Astrocyte (in vitro differentiated cells and primary cell): ENCODE measurements around the gene EGFR. TPM values are rescaled to one million over a fixed set of nuclear protein-coding genes. Genes with fewer than 3 reads are reported as not detected.

Source experiments
- DNase-seq: peaks from one replicate; pipeline ENCODE4 v3.0.0-alpha.2; 2010; ENCODE audit warnings: low read depth
- FAIRE-seq: peaks from 2 replicates; lab custom pipeline; 2011; peaks lifted over from hg19 to GRCh38; lab: Jason Lieb, UNC
- H2AFZ ChIP-seq: 2 replicates; pipeline ENCODE4 v1.6.0; 2012; ENCODE audit warnings: low read depth, low read length, inconsistent platforms
- H3K27ac ChIP-seq: 2 replicates; pipeline ENCODE4 v1.5.1; 2011; ENCODE audit warnings: low read depth, low read length, inconsistent platforms
- H3K27me3 ChIP-seq: 2 replicates; pipeline ENCODE4 v1.6.0; 2011; ENCODE audit warnings: low read length, inconsistent platforms; ENCODE audit not compliant: insufficient read depth
- H3K36me3 ChIP-seq: 2 replicates; pipeline ENCODE4 v1.5.1; 2011; ENCODE audit warnings: low read length, inconsistent platforms; ENCODE audit not compliant: insufficient read depth
- H3K4me1 ChIP-seq: 2 replicates; pipeline ENCODE4 v1.5.1; 2011; ENCODE audit warnings: low read length, inconsistent platforms; ENCODE audit not compliant: insufficient read depth
- H3K4me2 ChIP-seq: 2 replicates; pipeline ENCODE4 v1.6.0; 2012; ENCODE audit warnings: low read length, inconsistent platforms
- H3K4me3 ChIP-seq: 2 replicates; pipeline ENCODE4 v1.5.1; 2011; ENCODE audit warnings: low read depth, mild to moderate bottlenecking, low read length, inconsistent platforms; ENCODE audit not compliant: insufficient read depth
- H3K79me2 ChIP-seq: 2 replicates; pipeline ENCODE4 v1.6.0; 2012; ENCODE audit warnings: mild to moderate bottlenecking, low read length, inconsistent platforms; ENCODE audit not compliant: insufficient read depth
- H3K9ac ChIP-seq: 2 replicates; pipeline ENCODE4 v1.6.0; 2012; ENCODE audit warnings: mild to moderate bottlenecking, low read length, inconsistent platforms
- H3K9me3 ChIP-seq: 2 replicates; pipeline ENCODE4 v1.5.1; 2012; ENCODE audit warnings: low read depth, mild to moderate bottlenecking, low read length, inconsistent platforms; ENCODE audit not compliant: insufficient read depth
- H4K20me1 ChIP-seq: 2 replicates; pipeline ENCODE4 v1.6.0; 2012; ENCODE audit warnings: low read length, inconsistent platforms; ENCODE audit not compliant: insufficient read depth
- H3K27ac Mint-ChIP-seq: one replicate; pipeline ENCODE4 v1.8.0; 2021; ENCODE audit warnings: mild to moderate bottlenecking, mixed read lengths; ENCODE audit not compliant: unreplicated experiment
- H3K27me3 Mint-ChIP-seq: one replicate; pipeline ENCODE4 v1.8.0; 2021; ENCODE audit warnings: low read depth, mixed read lengths; ENCODE audit not compliant: unreplicated experiment
- H3K36me3 Mint-ChIP-seq: one replicate; pipeline ENCODE4 v1.8.0; 2021; ENCODE audit warnings: low read depth, mixed read lengths; ENCODE audit not compliant: unreplicated experiment
- H3K4me1 Mint-ChIP-seq: one replicate; pipeline ENCODE4 v1.8.0; 2021; ENCODE audit warnings: low read depth, mixed read lengths; ENCODE audit not compliant: unreplicated experiment
- H3K4me3 Mint-ChIP-seq: one replicate; pipeline ENCODE4 v1.8.0; 2021; ENCODE audit warnings: mild to moderate bottlenecking, moderate library complexity, mixed read lengths; ENCODE audit not compliant: unreplicated experiment
- H3K9me3 Mint-ChIP-seq: one replicate; pipeline ENCODE4 v1.8.0; 2021; ENCODE audit warnings: mild to moderate bottlenecking, mixed read lengths; ENCODE audit not compliant: unreplicated experiment
- EZH2 ChIP-seq: IDR thresholded peaks from 2 replicates; pipeline ENCODE4 v1.6.1; 2012; ENCODE audit warnings: mild to moderate bottlenecking, low read length, inconsistent platforms; ENCODE audit not compliant: insufficient read depth
- total RNA-seq: library from RNA; stranded (reverse); gene quantifications from 2 replicates; pipeline ENCODE4 v1.2.1, GENCODE V29; 2021
- TF ChIP-seq, protein P1 (sequence below): IDR thresholded peaks from 2 replicates; pipeline ENCODE4 v1.5.1; 2011; ENCODE audit warnings: low read depth, mild to moderate bottlenecking, inconsistent platforms, low read length, moderate library complexity; ENCODE audit not compliant: insufficient read depth

Gene EGFR
- total RNA-seq, 1 donor from 2014 or later = 27.3 TPM

DNA sequence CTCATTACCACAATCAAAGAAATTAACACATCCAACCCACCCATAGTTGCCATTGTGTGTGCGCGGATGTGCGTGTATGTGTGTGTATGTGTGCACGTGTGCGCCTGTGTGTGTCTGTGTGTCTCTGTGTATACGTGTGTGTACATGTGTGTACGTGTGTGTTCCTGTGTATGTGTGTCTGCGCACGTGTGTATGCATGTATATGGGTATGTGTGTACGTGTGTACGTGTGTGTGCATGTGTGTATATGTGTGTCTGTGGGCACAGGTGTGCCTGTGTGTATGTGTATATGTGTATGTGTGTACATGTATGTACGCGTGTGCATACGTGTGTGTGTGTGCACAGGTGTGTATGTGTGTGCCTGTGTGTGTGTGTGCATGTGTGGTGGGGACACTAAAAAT, 48.9 kb downstream of the EGFR start:
- no peak overlapping the region for H3K4me2 ChIP-seq
- Mint-ChIP-seq H3K4me1 (peaks cover 57% of the 10 kb centered on the region), H3K27ac (no peak overlapping the region), H3K36me3 (no peaks in the 10 kb centered on the region), H3K27me3 (no peaks in the 10 kb centered on the region), H3K4me3 (no peak overlapping the region), H3K9me3 (no peaks in the 10 kb centered on the region)
- H3K27me3 ChIP-seq = no peaks in the 10 kb centered on the region
- no peak overlapping the region for H3K4me3 ChIP-seq
- H3K9ac ChIP-seq = no peak overlapping the region
- H3K36me3 ChIP-seq = peaks cover 2% of the 10 kb centered on the region
- H3K9me3 ChIP-seq = no peaks in the 10 kb centered on the region
- DNase-seq = no peak
- TF ChIP-seq EZH2 = no peak
- TF ChIP-seq, protein P1, sequence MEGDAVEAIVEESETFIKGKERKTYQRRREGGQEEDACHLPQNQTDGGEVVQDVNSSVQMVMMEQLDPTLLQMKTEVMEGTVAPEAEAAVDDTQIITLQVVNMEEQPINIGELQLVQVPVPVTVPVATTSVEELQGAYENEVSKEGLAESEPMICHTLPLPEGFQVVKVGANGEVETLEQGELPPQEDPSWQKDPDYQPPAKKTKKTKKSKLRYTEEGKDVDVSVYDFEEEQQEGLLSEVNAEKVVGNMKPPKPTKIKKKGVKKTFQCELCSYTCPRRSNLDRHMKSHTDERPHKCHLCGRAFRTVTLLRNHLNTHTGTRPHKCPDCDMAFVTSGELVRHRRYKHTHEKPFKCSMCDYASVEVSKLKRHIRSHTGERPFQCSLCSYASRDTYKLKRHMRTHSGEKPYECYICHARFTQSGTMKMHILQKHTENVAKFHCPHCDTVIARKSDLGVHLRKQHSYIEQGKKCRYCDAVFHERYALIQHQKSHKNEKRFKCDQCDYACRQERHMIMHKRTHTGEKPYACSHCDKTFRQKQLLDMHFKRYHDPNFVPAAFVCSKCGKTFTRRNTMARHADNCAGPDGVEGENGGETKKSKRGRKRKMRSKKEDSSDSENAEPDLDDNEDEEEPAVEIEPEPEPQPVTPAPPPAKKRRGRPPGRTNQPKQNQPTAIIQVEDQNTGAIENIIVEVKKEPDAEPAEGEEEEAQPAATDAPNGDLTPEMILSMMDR = no peak
- peaks cover 51% of the 10 kb centered on the region for H3K4me1 ChIP-seq
- H3K79me2 ChIP-seq = peaks cover 64% of the 10 kb centered on the region
- FAIRE-seq = no peak
- no peaks in the 10 kb centered on the region for H4K20me1 ChIP-seq
- no peak overlapping the region for H3K27ac ChIP-seq
- H2AFZ ChIP-seq = no peak overlapping the region

DNA sequence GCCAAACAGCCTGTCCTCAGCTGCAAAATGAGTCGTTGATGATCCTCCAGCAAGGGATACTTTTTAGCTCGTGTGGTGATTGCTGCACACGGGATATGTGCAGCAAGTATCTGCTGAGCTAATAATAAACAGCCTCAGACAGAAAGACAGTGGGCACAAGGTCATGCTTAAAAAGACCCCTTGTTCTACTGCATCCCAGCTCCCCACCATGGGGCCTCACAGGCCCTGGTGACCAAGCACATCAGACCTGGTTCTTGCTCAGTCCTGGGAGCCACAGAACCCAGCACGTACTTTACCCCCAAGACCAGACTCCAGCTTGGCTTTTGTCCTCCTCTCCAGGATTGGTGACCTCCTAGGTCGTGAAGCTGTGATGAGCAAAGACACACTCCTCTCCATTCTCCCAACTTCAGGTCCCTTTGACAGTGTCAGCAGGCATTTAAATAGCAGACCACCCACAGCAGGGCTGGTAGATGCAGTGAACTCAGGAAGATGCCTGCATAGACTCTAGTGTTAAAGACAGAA, 50.5 kb downstream of the EGFR start:
- no peak overlapping the region for H3K4me3 ChIP-seq
- Mint-ChIP-seq H3K4me3 (no peak overlapping the region), H3K4me1 (peaks cover 60% of the 10 kb centered on the region), H3K27ac (no peak overlapping the region), H3K27me3 (no peaks in the 10 kb centered on the region), H3K9me3 (no peaks in the 10 kb centered on the region), H3K36me3 (no peaks in the 10 kb centered on the region)
- H3K9ac ChIP-seq = no peak overlapping the region
- no peaks in the 10 kb centered on the region for H3K27me3 ChIP-seq
- TF ChIP-seq EZH2 = no peak
- TF ChIP-seq, protein P1 = no peak
- H4K20me1 ChIP-seq = no peaks in the 10 kb centered on the region
- H3K27ac ChIP-seq = peak overlapping the region; percentile 12
- DNase-seq (no peak), FAIRE-seq (no peak)
- no peak overlapping the region for H3K4me2 ChIP-seq
- peaks cover 53% of the 10 kb centered on the region for H3K4me1 ChIP-seq
- H3K36me3 ChIP-seq = peaks cover 2% of the 10 kb centered on the region
- H3K9me3 ChIP-seq = no peaks in the 10 kb centered on the region
- no peak overlapping the region for H2AFZ ChIP-seq
- H3K79me2 ChIP-seq = peaks cover 55% of the 10 kb centered on the region

DNA sequence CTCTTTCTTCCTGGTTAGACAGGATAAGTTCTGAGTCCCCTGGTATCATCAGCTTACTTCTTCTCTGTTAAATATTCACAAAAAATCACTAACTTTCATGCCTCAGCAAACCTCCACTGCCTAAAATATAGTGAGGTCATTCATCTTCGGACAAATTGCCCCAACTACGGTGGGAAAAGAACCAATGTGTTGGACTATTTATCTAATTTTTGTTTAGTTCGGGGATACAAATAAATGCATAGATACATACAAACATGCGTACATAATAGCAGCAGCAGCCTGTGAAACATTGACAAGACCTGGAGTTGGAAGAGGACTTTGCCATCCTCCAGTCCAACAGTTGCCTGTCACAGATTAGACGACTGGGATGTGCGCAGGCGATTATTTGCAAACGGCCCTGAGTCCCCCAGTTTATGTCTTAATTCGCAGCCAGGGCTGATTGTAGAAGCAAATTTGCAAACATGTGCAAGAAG, 51.5 kb downstream of the EGFR start:
- no peaks in the 10 kb centered on the region for H3K27me3 ChIP-seq
- no peaks in the 10 kb centered on the region for H4K20me1 ChIP-seq
- H3K36me3 Mint-ChIP-seq = no peaks in the 10 kb centered on the region
- FAIRE-seq (no peak), DNase-seq (no peak)
- no peaks in the 10 kb centered on the region for H3K9me3 ChIP-seq
- H3K27ac ChIP-seq = no peak overlapping the region
- H3K27ac Mint-ChIP-seq = no peak overlapping the region
- peaks cover 52% of the 10 kb centered on the region for H3K4me1 ChIP-seq
- no peak overlapping the region for H3K4me3 ChIP-seq
- no peak overlapping the region for H2AFZ ChIP-seq
- TF ChIP-seq EZH2 = no peak
- TF ChIP-seq, protein P1 = no peak
- no peaks in the 10 kb centered on the region for H3K9me3 Mint-ChIP-seq
- no peak overlapping the region for H3K4me3 Mint-ChIP-seq
- H3K79me2 ChIP-seq = peaks cover 64% of the 10 kb centered on the region
- no peak overlapping the region for H3K4me2 ChIP-seq
- no peaks in the 10 kb centered on the region for H3K27me3 Mint-ChIP-seq
- H3K9ac ChIP-seq = no peak overlapping the region
- peaks cover 2% of the 10 kb centered on the region for H3K36me3 ChIP-seq
- H3K4me1 Mint-ChIP-seq = peaks cover 55% of the 10 kb centered on the region
